B cell (primary cell): ENCODE results near the gene PRR7.

ENCODE experiments used
- EZH2 ChIP-seq: IDR thresholded peaks from 2 replicates; pipeline ENCODE4 v1.6.1; 2012; ENCODE audit warnings: borderline replicate concordance, low read depth, mild to moderate bottlenecking, moderate library complexity, low read length; ENCODE audit not compliant: insufficient read depth, poor library complexity, severe bottlenecking
- TF ChIP-seq, protein P1 (sequence below): fragments of 200-600 bp; IDR thresholded peaks from one replicate; pipeline ENCODE4 v1.8.0; 2022; ENCODE audit warnings: antibody characterized with exemption, mild to moderate bottlenecking

DNA sequence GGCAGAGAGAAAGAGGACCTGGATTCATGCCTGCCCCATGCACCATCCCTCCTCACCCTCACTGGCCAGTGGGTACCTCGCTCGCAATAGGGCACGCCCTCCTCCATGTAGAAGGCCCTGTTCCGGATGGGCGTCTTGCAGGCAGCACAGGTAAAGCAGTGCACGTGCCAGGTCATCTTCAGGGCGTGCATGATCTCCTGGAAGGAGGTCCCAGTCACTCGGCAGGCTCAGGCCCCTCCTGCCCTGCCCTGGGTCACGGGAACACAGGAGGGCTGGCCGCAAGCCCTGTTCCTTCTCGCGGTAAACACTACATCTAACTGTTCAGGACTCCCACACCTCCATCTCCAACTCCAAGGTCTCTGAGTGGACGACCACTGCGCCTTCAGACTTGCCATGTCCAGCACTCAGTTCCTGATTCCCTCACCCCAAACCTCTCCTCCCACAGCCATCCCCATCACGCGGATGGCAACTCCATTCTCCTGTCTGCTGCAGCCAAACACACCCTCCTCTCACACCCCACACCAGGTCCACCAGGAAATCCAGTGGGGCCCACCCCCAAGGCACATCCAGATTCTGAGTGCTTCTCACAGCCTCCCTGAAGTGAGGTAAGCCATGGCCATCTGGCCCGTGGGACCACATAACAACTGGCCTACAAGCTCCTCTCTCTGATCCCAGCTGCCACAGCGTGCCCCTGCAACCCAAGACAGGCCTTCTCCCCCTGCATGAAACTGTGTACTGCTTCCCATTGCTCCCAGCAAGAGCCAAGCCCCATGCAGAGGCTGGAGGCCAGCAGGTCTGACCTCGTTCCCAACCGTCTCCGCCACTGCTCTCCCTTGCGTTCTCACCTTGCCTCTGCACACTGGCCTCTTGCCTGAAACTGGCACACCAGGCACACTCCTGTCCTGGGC is 37.6 kb downstream of the PRR7 start:
- TF ChIP-seq, protein P1, sequence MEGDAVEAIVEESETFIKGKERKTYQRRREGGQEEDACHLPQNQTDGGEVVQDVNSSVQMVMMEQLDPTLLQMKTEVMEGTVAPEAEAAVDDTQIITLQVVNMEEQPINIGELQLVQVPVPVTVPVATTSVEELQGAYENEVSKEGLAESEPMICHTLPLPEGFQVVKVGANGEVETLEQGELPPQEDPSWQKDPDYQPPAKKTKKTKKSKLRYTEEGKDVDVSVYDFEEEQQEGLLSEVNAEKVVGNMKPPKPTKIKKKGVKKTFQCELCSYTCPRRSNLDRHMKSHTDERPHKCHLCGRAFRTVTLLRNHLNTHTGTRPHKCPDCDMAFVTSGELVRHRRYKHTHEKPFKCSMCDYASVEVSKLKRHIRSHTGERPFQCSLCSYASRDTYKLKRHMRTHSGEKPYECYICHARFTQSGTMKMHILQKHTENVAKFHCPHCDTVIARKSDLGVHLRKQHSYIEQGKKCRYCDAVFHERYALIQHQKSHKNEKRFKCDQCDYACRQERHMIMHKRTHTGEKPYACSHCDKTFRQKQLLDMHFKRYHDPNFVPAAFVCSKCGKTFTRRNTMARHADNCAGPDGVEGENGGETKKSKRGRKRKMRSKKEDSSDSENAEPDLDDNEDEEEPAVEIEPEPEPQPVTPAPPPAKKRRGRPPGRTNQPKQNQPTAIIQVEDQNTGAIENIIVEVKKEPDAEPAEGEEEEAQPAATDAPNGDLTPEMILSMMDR = no peak
- TF ChIP-seq EZH2 = no peak
